HG02798 (cell line): ENCODE measurements around the gene PFN3.
"Not testable (repeated sequence)": the region's sequence is repeated elsewhere in the genome, so short reads cannot be mapped to it uniquely, and the experiment has no call there.

Experiments used
- ATAC-seq: cut with Tn5 transposase; IDR thresholded peaks from one replicate; pipeline ENCODE4 v1.9.1; 2021; ENCODE audit warnings: mild to moderate bottlenecking; ENCODE audit not compliant: unreplicated experiment, poor library complexity

The PFN3 gene

DNA sequence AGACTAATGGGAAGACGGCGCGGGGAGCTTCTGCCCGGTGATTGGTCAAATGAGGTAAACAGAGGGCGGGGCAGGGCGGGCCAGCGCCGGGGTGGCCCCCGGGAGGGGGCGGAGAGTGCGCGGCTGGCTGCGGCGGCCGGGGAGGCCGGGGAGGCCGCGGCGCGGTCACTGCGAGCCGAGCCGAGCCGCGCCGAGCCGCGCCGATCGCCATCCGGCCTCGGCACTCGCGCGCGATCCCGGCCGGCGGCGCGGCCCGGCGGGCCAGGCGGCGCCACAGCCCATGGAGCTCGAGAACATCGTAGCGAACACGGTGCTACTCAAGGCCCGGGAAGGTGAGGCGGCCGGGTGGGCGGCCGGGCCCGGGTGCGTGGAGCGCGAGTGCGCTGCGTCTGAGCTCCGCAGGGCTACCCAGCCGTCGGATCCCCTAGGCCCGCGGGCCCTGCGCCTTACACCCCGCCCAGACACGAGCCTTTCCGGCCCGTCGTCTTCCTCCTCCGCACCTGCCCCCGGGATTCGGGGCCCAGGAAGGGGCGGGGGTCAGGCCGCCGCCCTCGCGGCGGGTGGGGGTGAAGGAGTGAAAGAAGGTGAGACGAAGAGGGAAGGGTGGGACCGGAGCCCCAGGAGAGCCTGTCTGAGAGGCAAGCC lies 26.2 kb upstream of the PFN3 start, which contains the start of gene GRK6:
Gene GRK6 (plus strand): TSS at position 111 of the 645 bp plus-strand sequence. CDS start 170 bp downstream, at position 281.
- ATAC-seq, result peak; percentile 11

DNA sequence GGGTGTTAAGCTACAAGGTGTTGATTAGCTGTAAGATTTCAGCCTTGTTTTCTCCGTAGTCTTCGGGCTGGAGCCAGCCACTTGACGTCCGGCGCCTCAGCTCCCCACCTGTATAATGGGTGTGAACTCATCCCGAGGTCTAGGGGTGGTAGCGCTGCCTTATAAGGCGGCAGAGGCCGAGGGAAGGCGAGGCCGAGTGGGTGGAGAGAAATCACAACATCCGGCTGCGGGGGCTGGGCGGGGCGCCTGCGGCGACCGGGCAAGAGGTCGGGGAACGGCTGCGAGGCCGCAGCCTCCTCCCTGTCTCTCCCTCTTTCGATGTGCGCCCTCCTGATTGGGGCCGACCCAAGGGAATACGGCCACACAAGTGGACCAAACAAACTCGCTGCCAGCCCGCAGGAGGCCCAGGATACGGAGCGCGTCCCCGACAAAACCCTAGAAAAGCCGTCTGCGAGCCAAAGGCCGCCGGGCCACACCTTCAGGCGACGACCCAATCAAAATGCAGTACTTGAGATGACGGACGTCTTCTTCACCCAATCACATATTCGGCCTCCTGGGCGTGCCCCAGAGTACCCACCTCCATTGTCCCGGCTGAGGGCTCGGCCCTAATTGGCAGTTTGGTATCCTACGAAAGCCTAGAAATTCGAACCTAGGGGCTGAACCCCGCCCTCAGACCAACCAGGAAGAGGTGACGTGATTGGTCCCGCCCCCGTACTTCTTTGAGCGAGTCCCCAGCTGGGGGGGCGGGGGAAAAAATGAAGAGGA lies 25.5 kb upstream of the PFN3 start:
- ATAC-seq, result peak; percentile 84

GRCh38 chr5:177425196-177425800 lies 24.8 kb upstream of the PFN3 start:
- ATAC-seq, result no peak

DNA sequence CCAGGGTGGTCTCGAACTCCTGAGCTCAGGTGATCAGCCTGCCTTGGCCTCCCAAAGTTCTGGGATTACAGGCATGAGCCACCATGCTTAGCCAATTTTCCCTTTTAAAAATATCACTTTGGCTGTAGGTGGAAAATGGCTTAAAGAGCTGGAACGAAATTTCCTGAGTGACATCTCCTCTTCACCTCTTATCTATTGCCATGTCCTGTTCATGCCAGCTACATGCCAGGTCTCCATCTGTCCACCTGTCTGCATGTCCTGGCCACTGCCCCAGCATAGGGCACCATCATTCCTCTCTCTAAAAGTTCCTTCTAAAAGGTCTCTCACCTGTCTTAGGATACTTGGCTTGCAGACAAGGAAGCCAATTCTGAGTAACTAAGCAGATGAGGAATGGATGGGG lies 23.2 kb upstream of the PFN3 start:
- no peak for ATAC-seq

- ATAC-seq, result no peak
These were observed 20.8 kb upstream of the PFN3 start for GRCh38 chr5:177421062-177421798.

GRCh38 chr5:177420472-177420871 lies 20.0 kb upstream of the PFN3 start:
- ATAC-seq, result not testable (repeated sequence)

GRCh38 chr5:177419046-177419445 lies 18.6 kb upstream of the PFN3 start:
- no peak for ATAC-seq

DNA sequence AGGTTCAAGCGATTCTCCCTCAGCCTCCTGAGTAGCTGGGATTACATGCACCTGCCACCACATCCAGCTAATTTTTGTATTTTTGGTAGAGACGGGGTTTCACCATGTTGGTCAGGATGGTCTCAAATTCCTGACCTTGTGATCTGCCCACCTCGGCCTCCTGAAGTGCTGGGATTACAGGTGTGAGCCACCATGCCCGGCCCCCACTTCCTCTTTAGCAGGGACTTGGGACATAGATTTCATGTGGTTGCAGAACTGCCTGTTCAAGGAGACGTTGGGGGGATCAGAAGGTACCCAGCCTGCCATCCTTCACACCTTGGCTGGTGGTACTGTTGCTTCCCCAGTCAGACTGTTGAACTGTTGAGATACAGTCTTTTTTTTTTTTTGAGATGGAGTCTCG lies 16.6 kb upstream of the PFN3 start:
- not testable (repeated sequence) for ATAC-seq

GRCh38 chr5:177414481-177414880 lies 14.0 kb upstream of the PFN3 start:
- ATAC-seq, result no peak

DNA sequence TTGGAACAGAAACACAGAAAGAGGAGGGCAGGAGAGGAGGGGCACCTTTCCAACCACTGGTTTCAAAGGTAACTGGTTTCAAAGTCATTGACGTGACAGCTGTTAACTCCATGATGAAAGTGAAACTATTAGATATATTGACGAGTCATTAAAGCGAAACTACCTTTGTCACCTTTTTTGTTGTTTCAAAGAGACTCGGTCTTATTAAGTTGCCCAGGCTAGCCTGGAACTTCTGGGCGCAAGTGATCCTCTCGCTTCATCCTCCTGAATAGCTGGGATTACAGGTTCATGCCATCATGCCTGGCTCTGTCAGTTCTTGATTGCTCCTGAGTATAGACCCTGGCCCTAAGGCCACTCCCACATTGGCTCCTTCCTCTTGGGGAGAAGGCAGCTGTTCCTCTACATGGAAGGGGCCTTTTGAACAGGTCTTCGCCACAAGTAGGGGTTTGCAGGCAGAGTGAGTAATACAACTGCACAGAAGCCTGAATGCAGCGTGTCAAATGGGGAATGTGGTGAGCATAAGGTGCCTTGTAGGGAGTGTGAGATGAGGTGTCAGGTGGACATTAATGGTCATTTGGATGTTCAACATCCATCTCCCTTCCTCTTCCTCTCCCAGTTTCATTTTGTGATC lies 12.3 kb upstream of the PFN3 start:
- peak; percentile 77 for ATAC-seq

- no peak for ATAC-seq
These were observed 10.1 kb upstream of the PFN3 start for GRCh38 chr5:177410575-177410974.

GRCh38 chr5:177409043-177409801 lies 8.8 kb upstream of the PFN3 start, which contains the start of gene F12:
Gene F12, minus strand, starts transcription at chr5:177409564. Its CDS starts 37 bp downstream, at chr5:177409527.
- ATAC-seq, result no peak

DNA sequence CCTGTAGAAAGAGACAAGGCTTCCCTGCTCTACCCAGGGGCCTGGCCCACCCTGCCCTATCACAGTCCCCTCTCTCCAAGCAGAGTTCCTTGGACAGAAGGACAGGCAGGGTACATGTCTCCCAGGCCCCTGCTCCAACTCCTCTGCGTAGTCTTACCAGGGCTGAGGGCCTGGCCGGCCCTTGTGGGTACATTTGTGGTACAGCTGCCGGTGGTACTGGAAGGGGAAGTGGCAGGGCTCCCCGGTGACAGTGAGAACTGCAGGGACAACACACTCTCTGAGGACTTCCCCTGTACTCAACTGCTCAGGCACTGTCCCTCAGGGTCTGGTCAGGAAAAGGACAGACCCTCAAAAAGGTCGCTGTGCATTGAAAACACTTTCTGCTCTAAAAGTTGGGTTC lies 5.3 kb upstream of the PFN3 start:
- ATAC-seq, result no peak

DNA sequence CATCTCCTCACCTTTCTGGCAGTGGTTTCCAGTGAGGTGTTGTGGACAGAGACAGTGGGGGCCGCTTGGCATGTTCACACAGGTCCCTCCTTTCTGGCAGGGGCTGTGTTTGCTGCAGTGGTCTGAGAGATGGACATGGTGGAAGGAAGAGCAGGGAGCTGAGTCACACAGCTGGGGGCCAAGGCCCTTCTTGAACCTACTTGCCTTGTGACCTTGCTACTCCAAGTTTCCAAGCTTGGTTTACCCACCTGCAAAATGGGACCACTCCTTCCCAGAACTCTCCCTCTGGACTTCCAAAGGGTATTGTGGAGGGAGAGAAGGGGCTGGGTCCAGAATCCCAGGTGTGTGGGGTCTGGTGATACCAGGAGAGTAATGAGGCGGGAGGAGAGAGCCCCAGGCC lies 4.9 kb upstream of the PFN3 start:
- ATAC-seq, result no peak

- no peak for ATAC-seq
These were observed 4.2 kb upstream of the PFN3 start for GRCh38 chr5:177404641-177405179.

DNA sequence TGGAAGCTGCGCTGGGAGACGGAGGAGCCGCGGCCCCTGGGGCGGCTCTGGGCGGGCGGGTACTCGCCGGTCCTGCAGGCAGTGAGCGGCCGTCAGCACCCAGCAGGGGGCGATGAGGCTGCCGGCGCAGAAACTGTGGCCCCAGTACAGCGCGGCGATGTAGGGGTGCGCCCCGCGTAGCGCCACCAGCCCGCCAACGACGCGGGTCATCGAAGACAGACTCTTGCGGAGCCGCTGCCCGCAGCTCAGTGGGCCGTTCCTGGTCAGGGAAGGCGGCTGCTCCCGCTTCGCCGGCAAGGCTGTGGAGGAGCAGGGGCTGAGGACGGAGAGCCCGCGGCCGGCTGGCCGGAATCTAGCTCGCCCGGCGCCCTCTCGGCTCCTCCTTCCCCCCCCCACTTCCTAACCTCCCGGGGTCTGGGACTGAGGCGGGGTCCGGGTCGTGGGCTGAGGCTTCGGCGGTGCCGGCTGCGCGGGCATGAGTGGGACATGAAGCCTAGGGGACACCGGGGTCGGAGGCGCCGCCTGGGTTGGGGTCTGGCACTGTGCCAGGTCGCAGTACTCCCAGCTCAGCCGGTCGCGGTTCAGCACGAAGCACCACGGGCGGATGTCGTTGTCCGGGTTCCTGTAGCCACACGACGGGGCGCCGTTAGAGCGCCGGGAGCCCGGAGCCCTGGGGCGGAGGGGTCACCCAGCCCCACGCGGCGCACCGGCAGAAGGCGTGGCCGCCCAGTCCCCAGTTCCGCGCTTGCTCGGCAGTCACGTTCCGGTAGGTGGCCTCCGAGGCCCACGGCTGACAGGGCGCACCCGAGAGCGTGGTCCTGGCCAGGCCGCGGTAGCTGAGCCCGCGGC lies 3.6 kb upstream of the PFN3 start:
- peak; percentile 74 for ATAC-seq

DNA sequence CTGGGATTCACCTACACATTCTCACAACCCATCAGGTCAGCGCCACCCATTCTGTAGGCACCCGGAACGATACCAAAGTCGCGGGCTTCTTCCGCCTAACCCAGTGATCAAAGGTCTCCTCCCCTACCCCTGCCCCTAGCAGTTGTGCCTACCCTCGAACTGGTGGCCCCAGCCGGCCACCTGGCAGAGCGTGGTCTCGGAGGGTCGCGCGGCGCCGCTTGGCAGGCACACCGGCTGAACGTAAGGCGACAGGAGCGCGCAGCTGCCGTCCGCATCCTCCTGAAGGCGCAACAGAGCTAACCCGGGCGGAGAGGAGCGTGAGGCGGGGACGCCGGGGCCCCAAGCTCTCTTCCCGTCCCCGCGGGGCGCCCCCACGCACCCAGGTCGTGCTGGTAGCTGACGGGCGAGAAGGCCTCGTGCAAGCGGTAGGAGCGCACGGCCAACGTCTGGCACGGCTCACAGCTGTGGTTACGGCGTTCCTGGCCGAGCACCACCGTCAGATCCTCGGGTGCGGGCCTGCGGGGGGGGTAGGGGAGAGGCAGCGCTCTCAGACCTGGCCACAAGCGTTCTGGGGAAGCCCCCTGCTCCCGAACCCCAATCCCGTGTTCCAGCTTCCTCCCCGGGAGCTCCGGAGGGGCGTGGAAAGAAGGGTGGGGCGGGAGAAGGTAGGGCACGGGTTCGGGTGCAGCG lies 2.8 kb upstream of the PFN3 start:
- ATAC-seq, result peak; percentile 18
